HG03045 (cell line): ENCODE data around the gene PIP5K1A.

ENCODE experiments used
- ATAC-seq: cut with Tn5 transposase; IDR thresholded peaks from one replicate; pipeline ENCODE4 v1.9.1; 2021; ENCODE audit warnings: mild to moderate bottlenecking, moderate library complexity; ENCODE audit not compliant: unreplicated experiment

Gene PIP5K1A

DNA sequence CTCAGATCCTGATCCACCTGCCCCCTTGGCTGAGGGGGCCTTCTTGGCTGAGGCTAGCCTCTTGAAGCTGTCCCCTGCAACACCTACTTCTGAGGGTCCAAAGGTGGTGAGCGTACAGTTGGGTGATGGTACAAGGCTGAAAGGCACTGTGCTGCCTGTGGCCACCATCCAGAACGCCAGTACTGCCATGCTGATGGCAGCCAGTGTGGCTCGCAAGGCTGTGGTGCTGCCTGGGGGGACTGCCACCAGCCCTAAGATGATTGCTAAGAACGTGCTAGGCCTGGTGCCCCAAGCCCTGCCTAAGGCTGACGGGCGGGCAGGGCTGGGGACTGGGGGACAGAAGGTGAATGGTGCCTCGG, 89.0 kb downstream of the PIP5K1A start:
- ATAC-seq = no peak

DNA sequence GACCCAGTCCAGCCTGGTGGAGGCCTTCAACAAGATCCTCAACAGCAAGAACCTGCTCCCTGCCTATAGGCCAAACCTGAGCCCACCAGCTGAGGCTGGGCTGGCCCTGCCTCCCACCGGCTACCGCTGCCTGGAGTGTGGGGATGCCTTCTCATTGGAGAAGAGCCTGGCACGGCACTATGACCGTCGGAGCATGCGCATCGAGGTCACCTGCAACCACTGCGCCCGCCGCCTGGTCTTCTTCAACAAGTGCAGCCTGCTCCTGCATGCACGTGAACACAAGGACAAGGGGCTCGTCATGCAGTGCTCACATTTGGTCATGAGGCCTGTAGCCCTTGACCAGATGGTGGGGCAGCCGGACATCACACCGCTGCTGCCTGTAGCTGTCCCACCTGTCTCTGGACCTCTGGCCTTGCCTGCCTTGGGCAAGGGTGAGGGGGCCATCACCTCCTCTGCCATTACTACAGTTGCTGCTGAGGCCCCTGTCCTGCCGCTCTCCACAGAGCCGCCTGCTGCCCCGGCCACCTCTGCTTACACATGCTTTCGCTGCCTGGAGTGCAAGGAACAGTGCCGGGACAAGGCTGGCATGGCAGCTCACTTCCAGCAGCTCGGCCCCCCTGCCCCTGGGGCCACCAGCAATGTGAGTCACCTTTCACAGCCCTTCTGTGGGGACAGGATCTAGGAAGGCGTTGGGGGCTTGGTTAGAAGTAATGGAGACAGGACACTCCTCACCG, 89.6 kb downstream of the PIP5K1A start:
- no peak for ATAC-seq

DNA sequence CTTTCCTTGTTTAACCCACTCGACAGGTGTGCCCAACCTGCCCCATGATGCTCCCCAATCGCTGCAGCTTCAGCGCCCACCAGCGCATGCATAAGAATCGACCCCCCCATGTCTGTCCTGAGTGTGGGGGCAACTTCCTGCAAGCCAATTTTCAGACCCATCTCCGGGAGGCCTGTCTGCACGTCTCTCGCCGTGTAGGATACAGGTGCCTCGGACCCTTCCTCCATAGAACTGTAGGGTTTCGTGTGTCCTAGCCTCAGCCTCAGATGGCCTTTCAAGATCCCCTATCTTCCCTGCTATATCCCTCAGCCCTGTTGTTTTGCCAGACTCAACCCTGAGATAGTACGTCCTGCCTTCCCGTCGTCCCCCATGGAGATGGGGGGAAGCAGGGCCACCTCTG, 90.2 kb downstream of the PIP5K1A start:
- no peak for ATAC-seq

DNA sequence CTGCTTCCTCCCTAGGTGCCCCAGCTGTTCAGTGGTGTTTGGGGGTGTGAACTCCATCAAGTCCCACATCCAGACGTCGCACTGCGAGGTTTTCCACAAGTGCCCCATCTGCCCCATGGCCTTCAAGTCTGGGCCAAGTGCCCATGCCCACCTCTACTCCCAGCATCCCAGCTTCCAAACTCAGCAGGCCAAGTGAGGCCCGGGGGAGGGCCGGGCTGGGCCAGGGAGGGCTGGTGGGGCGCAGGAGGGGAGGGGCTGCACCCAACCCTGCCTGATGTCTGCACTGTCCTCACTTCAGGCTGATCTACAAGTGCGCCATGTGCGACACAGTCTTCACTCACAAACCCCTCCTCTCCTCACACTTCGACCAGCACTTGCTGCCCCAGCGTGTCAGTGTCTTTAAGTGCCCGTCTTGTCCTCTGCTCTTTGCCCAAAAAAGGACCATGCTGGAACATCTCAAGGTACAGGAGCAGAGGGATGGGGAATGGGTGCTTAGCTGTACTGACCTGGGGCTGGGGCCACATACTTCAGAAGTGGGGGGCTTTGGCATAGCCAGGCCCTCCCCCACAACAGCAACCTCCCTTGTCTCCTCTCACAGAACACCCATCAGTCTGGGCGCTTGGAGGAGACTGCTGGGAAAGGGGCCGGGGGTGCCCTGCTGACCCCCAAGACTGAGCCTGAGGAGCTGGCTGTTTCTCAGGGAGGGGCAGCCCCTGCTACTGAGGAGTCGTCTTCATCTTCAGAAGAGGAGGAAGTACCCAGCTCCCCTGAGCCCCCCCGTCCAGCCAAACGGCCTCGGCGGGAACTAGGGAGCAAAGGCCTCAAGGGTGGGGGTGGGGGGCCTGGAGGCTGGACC, 91.0 kb downstream of the PIP5K1A start:
- no peak for ATAC-seq

DNA sequence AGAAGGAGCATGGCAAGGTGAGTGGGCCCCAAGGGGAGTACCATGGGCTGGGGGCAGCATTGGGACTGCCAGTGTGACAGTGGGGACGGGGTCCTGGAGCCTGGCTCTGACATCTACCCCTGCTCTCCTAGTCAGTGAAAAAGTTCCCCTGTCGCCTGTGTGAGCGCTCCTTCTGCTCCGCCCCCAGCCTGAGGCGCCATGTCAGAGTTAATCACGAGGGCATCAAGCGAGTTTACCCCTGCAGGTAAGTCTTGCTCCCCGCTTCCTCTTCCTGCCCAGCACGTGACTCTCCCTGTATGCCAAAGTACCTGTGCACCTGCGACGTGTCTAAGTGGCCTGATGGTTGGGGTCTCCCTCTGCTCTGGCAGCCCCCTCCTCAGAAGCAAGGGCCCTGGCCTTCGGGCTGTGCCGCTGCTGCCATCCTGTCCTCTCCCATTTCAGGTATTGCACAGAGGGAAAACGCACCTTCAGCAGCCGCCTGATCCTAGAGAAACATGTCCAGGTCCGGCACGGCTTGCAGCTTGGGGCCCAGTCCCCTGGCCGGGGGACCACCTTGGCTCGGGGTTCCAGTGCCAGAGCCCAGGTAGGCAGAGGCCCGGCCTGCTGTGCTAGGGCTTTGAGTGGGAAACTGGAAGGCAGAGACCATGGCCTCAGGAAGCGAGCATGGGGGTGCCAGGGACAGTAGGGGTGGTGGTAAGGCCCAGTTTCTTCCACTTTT, 91.8 kb downstream of the PIP5K1A start:
- no peak for ATAC-seq

DNA sequence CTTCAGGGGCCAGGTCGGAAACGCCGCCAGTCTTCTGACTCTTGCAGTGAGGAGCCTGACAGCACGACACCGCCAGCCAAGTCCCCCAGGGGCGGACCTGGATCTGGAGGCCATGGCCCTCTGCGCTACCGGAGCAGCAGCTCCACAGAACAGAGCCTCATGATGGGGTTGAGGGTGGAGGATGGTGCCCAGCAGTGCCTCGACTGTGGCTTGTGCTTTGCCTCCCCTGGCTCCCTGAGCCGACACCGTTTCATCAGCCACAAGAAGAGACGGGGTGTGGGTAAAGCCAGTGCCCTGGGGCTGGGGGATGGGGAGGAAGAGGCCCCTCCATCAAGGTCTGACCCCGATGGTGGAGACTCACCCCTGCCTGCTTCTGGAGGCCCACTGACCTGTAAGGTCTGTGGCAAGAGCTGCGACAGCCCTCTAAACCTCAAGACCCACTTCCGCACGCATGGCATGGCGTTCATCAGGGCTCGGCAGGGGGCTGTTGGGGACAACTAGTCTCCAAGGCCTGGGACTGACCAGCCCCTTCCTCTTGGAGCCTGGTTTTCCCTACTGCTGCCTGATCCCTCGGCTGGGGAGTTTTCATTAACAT, 92.5 kb downstream of the PIP5K1A start:
- ATAC-seq = no peak

DNA sequence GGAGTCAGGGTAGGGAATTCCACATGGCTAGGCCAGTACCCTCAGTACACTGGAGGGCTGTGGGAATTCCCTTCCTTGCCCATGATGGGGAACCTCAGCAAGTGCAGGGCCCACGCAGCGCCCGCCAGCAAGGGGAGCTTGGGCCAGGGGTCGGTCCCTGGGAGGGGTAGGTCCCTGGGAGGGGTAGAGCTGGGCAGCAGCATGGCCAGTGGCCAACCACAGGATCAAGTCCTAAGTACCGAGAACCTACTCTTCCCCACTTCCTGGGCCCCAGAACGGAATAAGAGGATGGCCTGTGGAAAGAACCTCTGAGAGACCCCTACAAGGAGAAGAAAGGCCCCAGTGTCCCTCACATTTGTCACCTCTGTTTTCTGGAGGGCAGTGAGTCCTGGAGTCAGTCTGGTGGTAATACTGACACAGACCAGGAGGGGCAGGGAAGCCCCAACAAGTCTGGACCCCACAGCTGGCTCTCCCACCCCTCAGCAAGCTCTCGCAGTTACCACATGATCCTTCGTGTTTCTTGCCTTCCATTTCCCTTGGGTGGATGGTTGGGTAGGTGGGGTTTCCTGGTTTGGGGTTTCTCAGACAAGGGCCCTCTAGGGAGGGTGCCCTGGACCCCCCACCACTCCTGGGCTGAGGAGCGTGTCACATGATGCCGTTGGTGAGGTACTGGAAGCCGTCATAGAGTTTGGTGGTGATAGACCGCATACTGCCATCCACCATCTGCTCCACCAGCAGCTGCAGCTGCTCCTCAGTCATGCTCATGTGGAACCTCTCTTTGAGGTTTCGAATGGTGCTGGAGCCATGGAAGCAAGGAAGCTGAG, 94.1 kb downstream of the PIP5K1A start:
- no peak for ATAC-seq

DNA sequence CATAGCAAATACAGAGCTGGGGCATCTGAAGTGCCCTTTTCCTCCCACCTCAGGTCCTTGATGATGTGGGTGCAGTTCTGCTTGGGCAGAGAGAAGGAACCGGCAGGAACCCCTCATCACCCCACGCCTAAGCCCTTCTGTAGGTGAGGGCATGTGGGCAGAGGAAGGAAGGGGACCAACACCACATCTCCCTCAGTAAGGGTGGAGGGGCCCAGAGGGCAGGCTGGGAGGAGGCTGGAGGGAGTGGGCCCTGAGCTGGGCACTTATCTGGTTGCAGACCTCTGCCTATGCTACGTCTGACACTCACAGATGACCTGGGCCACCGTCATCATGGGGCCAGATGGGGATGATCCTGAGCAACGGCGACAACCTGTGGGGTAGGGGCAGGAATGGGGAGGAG, 94.7 kb downstream of the PIP5K1A start:
- ATAC-seq = no peak

DNA sequence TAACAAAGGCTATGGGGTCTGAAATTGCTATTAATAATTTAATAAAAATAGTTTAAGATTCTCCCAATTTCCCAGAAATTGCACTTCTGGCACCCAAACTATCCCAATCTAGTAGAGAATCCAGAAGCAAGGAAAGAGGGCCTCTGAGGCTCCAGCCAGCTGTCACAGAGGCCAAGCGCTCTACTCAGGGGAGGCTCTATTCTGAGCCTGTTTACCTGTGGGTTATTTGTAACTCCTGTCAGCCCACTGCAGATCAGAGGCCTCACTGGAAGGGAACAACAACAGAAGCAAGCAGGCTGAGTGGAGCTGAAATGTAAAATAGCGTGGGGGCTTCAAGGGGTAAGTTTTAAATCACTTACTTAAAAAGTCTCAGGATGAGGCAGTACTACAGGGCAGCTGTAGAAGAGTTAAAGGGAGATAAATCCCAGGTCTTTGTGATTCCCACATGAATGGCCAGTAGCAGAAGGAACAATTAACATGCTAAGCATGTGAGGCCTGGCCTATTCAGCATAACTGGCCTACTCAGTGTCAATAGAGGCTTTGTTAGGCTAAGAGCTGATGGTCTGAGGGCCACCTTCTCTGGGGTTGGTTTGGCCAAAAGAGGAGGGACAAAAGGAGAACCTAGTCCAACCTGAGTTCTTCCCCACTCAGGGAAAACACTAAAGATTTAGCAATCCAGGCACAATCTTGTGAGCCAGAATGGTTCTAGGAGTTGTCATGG, 96.5 kb downstream of the PIP5K1A start:
- ATAC-seq = no peak
